WTC11 (cell line): ENCODE measurements around the gene BTD. TPM values are rescaled to one million over a fixed set of nuclear protein-coding genes. Genes with fewer than 3 reads are reported as not detected.

Experiments
- ATAC-seq: fragments of 200-7000 bp; cut with Tn5 transposase; 2 replicates; pipeline ENCODE4 v1.10.0; 2021; ENCODE audit warnings: mild to moderate bottlenecking, moderate library complexity
- CTCF ChIA-PET: fragments of 300-600 bp; sonication (Branson Sonifier 250); formaldehyde crosslinking; loops from one replicate; lab custom pipeline; 2021; ENCODE audit warnings: antibody characterized with exemption; lab: Charles Lee
- POLR2A ChIA-PET: fragments of 350-600 bp; sonication (Branson Sonifier 250); formaldehyde crosslinking; loops from one replicate; lab custom pipeline; 2021; ENCODE audit warnings: antibody characterized with exemption; lab: Charles Lee
- DNase-seq: peaks from one replicate; pipeline ENCODE4 v3.0.0; 2021; ENCODE audit warnings: low spot score
- H3K27ac Mint-ChIP-seq: 2 replicates; pipeline ENCODE4 v1.8.0; 2021; ENCODE audit warnings: mixed read lengths
- H3K27me3 Mint-ChIP-seq: 2 replicates; pipeline ENCODE4 v1.8.0; 2021; ENCODE audit warnings: low read depth, mild to moderate bottlenecking, moderate library complexity, mixed read lengths
- H3K36me3 Mint-ChIP-seq: 2 replicates; pipeline ENCODE4 v1.8.0; 2021; ENCODE audit warnings: mixed read lengths
- H3K4me1 Mint-ChIP-seq: 2 replicates; pipeline ENCODE4 v1.8.0; 2022; ENCODE audit warnings: mixed read lengths
- H3K4me3 Mint-ChIP-seq: 2 replicates; pipeline ENCODE4 v1.8.0; 2021; ENCODE audit warnings: mild to moderate bottlenecking, moderate library complexity, mixed read lengths
- H3K9me3 Mint-ChIP-seq: 2 replicates; pipeline ENCODE4 v1.8.0; 2021; ENCODE audit warnings: mixed read lengths
- ARID4B ChIP-seq: sonication (generic); formaldehyde crosslinking; IDR thresholded peaks from 2 replicates; pipeline ENCODE4 v1.8.0; 2023; ENCODE audit warnings: missing genetic modification reagents, mild to moderate bottlenecking, borderline replicate concordance
- ATF2 ChIP-seq: sonication (generic); formaldehyde crosslinking; IDR thresholded peaks from 2 replicates; pipeline ENCODE4 v1.8.1; 2022; ENCODE audit warnings: low read depth, missing genetic modification reagents, borderline replicate concordance
- E2F5 ChIP-seq: sonication (generic); formaldehyde crosslinking; IDR thresholded peaks from 2 replicates; pipeline ENCODE4 v1.8.1; 2022; ENCODE audit warnings: mild to moderate bottlenecking, moderate library complexity, missing genetic modification reagents
- ELF4 ChIP-seq: sonication (generic); formaldehyde crosslinking; IDR thresholded peaks from 2 replicates; pipeline ENCODE4 v1.8.1; 2022; ENCODE audit warnings: low read depth, mild to moderate bottlenecking, moderate library complexity, missing genetic modification reagents
- EMX1 ChIP-seq: fragments of 250-450 bp; sonication (Bioruptor Pico); IDR thresholded peaks from 2 replicates; pipeline ENCODE4 v1.8.0; 2021; ENCODE audit warnings: mild to moderate bottlenecking
- ETV6 ChIP-seq: sonication (generic); formaldehyde crosslinking; IDR thresholded peaks from 2 replicates; pipeline ENCODE4 v1.8.1; 2022; ENCODE audit warnings: mild to moderate bottlenecking, missing genetic modification reagents
- GTF2I ChIP-seq: fragments of 250-450 bp; sonication (Bioruptor Pico); conservative IDR thresholded peaks from 2 replicates; pipeline ENCODE4 v1.4.0; 2021; ENCODE audit warnings: mild to moderate bottlenecking
- HMGA2 ChIP-seq: fragments of 250-450 bp; sonication (Bioruptor Pico); IDR thresholded peaks from 2 replicates; pipeline ENCODE4 v1.4.0; 2021; ENCODE audit warnings: mild to moderate bottlenecking, moderate library complexity
- IRF1 ChIP-seq: sonication (generic); formaldehyde crosslinking; IDR thresholded peaks from 2 replicates; pipeline ENCODE4 v1.8.0; 2023; ENCODE audit warnings: missing genetic modification reagents
- IRF2 ChIP-seq: sonication (generic); formaldehyde crosslinking; IDR thresholded peaks from 2 replicates; pipeline ENCODE4 v1.8.0; 2022; ENCODE audit warnings: low read depth, missing genetic modification reagents, borderline replicate concordance
- JUN ChIP-seq: sonication (generic); formaldehyde crosslinking; IDR thresholded peaks from 2 replicates; pipeline ENCODE4 v1.8.0; 2023; ENCODE audit warnings: mild to moderate bottlenecking, missing genetic modification reagents
- MLX ChIP-seq: sonication (generic); formaldehyde crosslinking; IDR thresholded peaks from 2 replicates; pipeline ENCODE4 v1.8.1; 2023; ENCODE audit warnings: mild to moderate bottlenecking, missing genetic modification reagents, moderate library complexity
- NFE2L1 ChIP-seq: sonication (generic); formaldehyde crosslinking; IDR thresholded peaks from 2 replicates; pipeline ENCODE4 v1.8.1; 2023; ENCODE audit warnings: missing genetic modification reagents
- NR1H2 ChIP-seq: sonication (generic); formaldehyde crosslinking; IDR thresholded peaks from 2 replicates; pipeline ENCODE4 v1.9.0; 2021; ENCODE audit warnings: mild to moderate bottlenecking, moderate library complexity, missing genetic modification reagents
- PRRX2 ChIP-seq: fragments of 250-450 bp; sonication (Bioruptor Pico); IDR thresholded peaks from 2 replicates; pipeline ENCODE4 v1.8.0; 2021; ENCODE audit warnings: mild to moderate bottlenecking
- RELA ChIP-seq: sonication (generic); formaldehyde crosslinking; IDR thresholded peaks from 2 replicates; pipeline ENCODE4 v1.8.1; 2022; ENCODE audit warnings: missing genetic modification reagents, mild to moderate bottlenecking, borderline replicate concordance
- RORB ChIP-seq: fragments of 250-450 bp; sonication (Bioruptor Pico); IDR thresholded peaks from 2 replicates; pipeline ENCODE4 v1.9.0; 2021; ENCODE audit warnings: mild to moderate bottlenecking
- SMAD3 ChIP-seq: sonication (generic); formaldehyde crosslinking; IDR thresholded peaks from 2 replicates; pipeline ENCODE4 v1.8.0; 2022; ENCODE audit warnings: missing genetic modification reagents, mild to moderate bottlenecking, borderline replicate concordance
- SOX15 ChIP-seq: fragments of 250-450 bp; sonication (Bioruptor Pico); IDR thresholded peaks from 2 replicates; pipeline ENCODE4 v1.9.0; 2021; ENCODE audit warnings: mild to moderate bottlenecking
- TCF7 ChIP-seq: sonication (generic); formaldehyde crosslinking; IDR thresholded peaks from 2 replicates; pipeline ENCODE4 v1.8.0; 2022; ENCODE audit warnings: mild to moderate bottlenecking, low read depth, missing genetic modification reagents, moderate library complexity
- USF1 ChIP-seq: sonication (generic); formaldehyde crosslinking; IDR thresholded peaks from 2 replicates; pipeline ENCODE4 v1.8.0; 2022; ENCODE audit warnings: mild to moderate bottlenecking, missing genetic modification reagents
- ZMAT4 ChIP-seq: fragments of 250-450 bp; sonication (Bioruptor Pico); IDR thresholded peaks from 2 replicates; pipeline ENCODE4 v1.9.0; 2021; ENCODE audit warnings: mild to moderate bottlenecking
- ZNF121 ChIP-seq: sonication (generic); formaldehyde crosslinking; IDR thresholded peaks from 2 replicates; pipeline ENCODE4 v1.8.0; 2023; ENCODE audit warnings: missing genetic modification reagents
- ZNF317 ChIP-seq: sonication (generic); formaldehyde crosslinking; IDR thresholded peaks from 2 replicates; pipeline ENCODE4 v1.8.1; 2023; ENCODE audit warnings: low read depth, mild to moderate bottlenecking, moderate library complexity, missing genetic modification reagents, borderline replicate concordance
- ZNF396 ChIP-seq: fragments of 250-450 bp; sonication (Bioruptor Pico); IDR thresholded peaks from 2 replicates; pipeline ENCODE4 v1.8.0; 2021; ENCODE audit warnings: mild to moderate bottlenecking, moderate library complexity, borderline replicate concordance
- ZNF423 ChIP-seq: fragments of 250-450 bp; sonication (Bioruptor Pico); IDR thresholded peaks from 2 replicates; pipeline ENCODE4 v2.1.2; 2022; ENCODE audit warnings: mild to moderate bottlenecking, moderate library complexity
- ZNF512 ChIP-seq: sonication (generic); formaldehyde crosslinking; IDR thresholded peaks from 2 replicates; pipeline ENCODE4 v1.8.1; 2022; ENCODE audit warnings: missing genetic modification reagents, borderline replicate concordance
- total RNA-seq: library from RNA; stranded (reverse); gene quantifications from 3 replicates; pipeline ENCODE4 v1.2.3, GENCODE V29; 2021

BTD gene
- total RNA-seq, 1 experiment from 2014 or later, result 18.5 TPM

GRCh38 chr3:15601399-15602145 is at the start of gene BTD, which contains the start of gene HACL1 (continued):
- TF ChIP-seq ATF2 (CRISPR knock-in tag) (no peak), NR1H2 (CRISPR knock-in tag) (no peak), IRF2 (CRISPR knock-in tag) (no peak), ZNF423 (CRISPR knock-in tag) (no peak), GTF2I (no peak), EMX1 (no peak), SOX15 (CRISPR knock-in tag) (no peak), PRRX2 (no peak), E2F5 (CRISPR knock-in tag) (peak; percentile 70; the same call in 1 of the 2 replicates), IRF1 (CRISPR knock-in tag) (no peak), ZNF121 (CRISPR knock-in tag) (no peak), USF1 (CRISPR knock-in tag) (no peak; the same call in 1 of the 2 replicates), ZMAT4 (CRISPR knock-in tag) (0 out of 2 replicates have a peak, but pooled peaks have one; percentile 50), JUN (CRISPR knock-in tag) (no peak), SMAD3 (CRISPR knock-in tag) (no peak; the same call in 1 of the 2 replicates), ZNF317 (CRISPR knock-in tag) (no peak), HMGA2 (CRISPR knock-in tag) (no peak), NFE2L1 (CRISPR knock-in tag) (peak; percentile 30), TCF7 (CRISPR knock-in tag) (no peak), ETV6 (CRISPR knock-in tag) (no peak), RELA (no peak)

GRCh38 chr3:15551902-15552301 is 49.6 kb upstream of the BTD start:
- no peak for ATAC-seq
- ChIA-PET CTCF (interaction anchor here (1.6 kb wide), 1 partner anchor 25 kb away, joined by 5 read pairs; no protein-coding TSS in a partner anchor), POLR2A (no interaction called here)
- TF ChIP-seq ZNF396 (CRISPR knock-in tag), result no peak
- TF ChIP-seq RORB, result no peak
- TF ChIP-seq MLX (CRISPR knock-in tag), result no peak
- TF ChIP-seq ZNF512 (CRISPR knock-in tag), result no peak
- no peak for TF ChIP-seq SOX15 (CRISPR knock-in tag)
- TF ChIP-seq ELF4 (CRISPR knock-in tag), result no peak
- no peak for TF ChIP-seq ARID4B (CRISPR knock-in tag)
- TF ChIP-seq NFE2L1 (CRISPR knock-in tag), result no peak
- no peaks in the 10 kb centered on the region for H3K27me3 Mint-ChIP-seq
- H3K4me1 Mint-ChIP-seq, result peaks cover 5% of the 10 kb centered on the region; the same call in 1 of the 2 replicates
- DNase-seq, result no peak
- peaks cover 2% of the 10 kb centered on the region; the same call in 1 of the 2 replicates for H3K36me3 Mint-ChIP-seq
- peaks cover 19% of the 10 kb centered on the region for H3K9me3 Mint-ChIP-seq
- no peak overlapping the region for H3K4me3 Mint-ChIP-seq
- no peak overlapping the region for H3K27ac Mint-ChIP-seq
